Omental fat pad (tissue), 4 donors: ENCODE results near the gene EEF1G. TPM values are rescaled to one million over a fixed set of nuclear protein-coding genes. Genes with fewer than 3 reads are reported as not detected.
A peak's percentile ranks its signal among the peaks of the same experiment; 100 is the strongest.

Source experiments
- ATAC-seq: fragments of 150-250 bp; one replicate; pipeline ENCODE4 v1.9.1; 2016; ENCODE audit warnings: mild to moderate bottlenecking, moderate library complexity; ENCODE audit not compliant: low FRiP score
- DNase-seq: peaks from one replicate; pipeline ENCODE4 v3.0.0-alpha.2; 2019; ENCODE audit warnings: low spot score
- CTCF ChIP-seq, 3 donors: fragments of 450-650 bp; IDR thresholded peaks; one replicate each; pipeline ENCODE4 v1.5.1; 2016 to 2017; ENCODE audit warnings: antibody characterized with exemption in 3 of 3, mild to moderate bottlenecking in 3 of 3, moderate library complexity in 2 of 3
- small RNA-seq: library from RNA; depleted of rRNA; stranded (forward); fragments of <200 nt; gene quantifications from one replicate; pipeline ENCODE3, GENCODE V24; 2016
- total RNA-seq, 4 donors: library from RNA; depleted of rRNA; stranded (reverse); fragments of >200 nt; gene quantifications; one replicate each; pipeline ENCODE4 v1.1.0, GENCODE V29; 2016

Gene EEF1G
- total RNA-seq, 4 donors from 2014 or later, result 1,194 to 1,561 (median 1,267) TPM

GRCh38 chr11:62516736-62517371 lies 56.8 kb downstream of the EEF1G start:
- ATAC-seq (no peak), DNase-seq (no peak)
- TF ChIP-seq CTCF (IDR thresholded peaks at IDR 0.05), result no peak

- TF ChIP-seq CTCF (IDR thresholded peaks at IDR 0.05), result no peak
- DNase-seq, result no peak
- peak; percentile 9 for ATAC-seq
Observed at GRCh38 chr11:62514151-62514550, 59.5 kb downstream of the EEF1G start.

- no peak for TF ChIP-seq CTCF (IDR thresholded peaks at IDR 0.05)
- no peak for DNase-seq
- no peak for ATAC-seq
Observed at GRCh38 chr11:62513626-62514025, 60.1 kb downstream of the EEF1G start.

- DNase-seq (no peak), ATAC-seq (no peak)
- TF ChIP-seq CTCF (IDR thresholded peaks at IDR 0.05), result no peak
Observed at GRCh38 chr11:62512961-62513360, 60.7 kb downstream of the EEF1G start.

Small RNA genes lying within 50 kb of the gene (small RNA-seq; reads per million reads assigned to genes)
- not detected for gene AP001458.1
- not detected for gene EEF1G
- gene MIR6747, result not detected

Other genes with a start within 250 kb of the EEF1G start
- gene ASRGL1, start 236.4 kb downstream of the EEF1G start, total RNA-seq, result 10 to 100 TPM in 3 of 4 donors, 1 to 10 TPM in 1; 7.1 to 57.9 (median 31.3) TPM
- gene SCGB1A1, start 154.9 kb downstream of the EEF1G start, total RNA-seq, result not detected
- 1,000 to 10,000 TPM in 3 of 4 donors, 100 to 1,000 TPM in 1; 874 to 1,336 (median 1,047) TPM for gene AHNAK, start 27.1 kb downstream of the EEF1G start, total RNA-seq
- gene TUT1, start 17.6 kb upstream of the EEF1G start, total RNA-seq, result 10 to 100 TPM in 3 of 4 donors, 1 to 10 TPM in 1; 7.9 to 11.0 (median 10.5) TPM
- 100 to 1,000 TPM in 2 of 4 donors, 10 to 100 TPM in 2; 77.1 to 172 (median 89.6) TPM for gene MTA2, start 28.0 kb upstream of the EEF1G start, total RNA-seq
- 10 to 100 TPM; 40.7 to 68.6 (median 52.0) TPM for gene EML3, start 38.9 kb upstream of the EEF1G start, total RNA-seq
- gene ROM1, start 39.4 kb upstream of the EEF1G start, total RNA-seq, result 10 to 100 TPM in 3 of 4 donors, 1 to 10 TPM in 1; 7.9 to 12.7 (median 11.4) TPM
- 10 to 100 TPM; 18.8 to 40.7 (median 23.2) TPM for gene B3GAT3, start 48.1 kb upstream of the EEF1G start, total RNA-seq
- gene GANAB, start 72.7 kb upstream of the EEF1G start, total RNA-seq, result 100 to 1,000 TPM; 108 to 166 (median 128) TPM
- 10 to 100 TPM; 11.9 to 27.7 (median 17.2) TPM for gene INTS5, start 79.4 kb upstream of the EEF1G start, total RNA-seq
- gene C11orf98, start 91.3 kb upstream of the EEF1G start, total RNA-seq, result 10 to 100 TPM; 18.3 to 42.9 (median 33.3) TPM
- gene CSKMT, start 91.4 kb upstream of the EEF1G start, total RNA-seq, result 10 to 100 TPM in 1 of 4 donors, 1 to 10 TPM in 3; 2.8 to 18.4 (median 7.0) TPM
- gene UQCC3, start 97.8 kb upstream of the EEF1G start, total RNA-seq, result 1 to 10 TPM; 7.3 to 9.9 (median 8.2) TPM
- gene LBHD1, start 98.4 kb upstream of the EEF1G start, total RNA-seq, result 1 to 10 TPM; 3.0 to 6.8 (median 5.7) TPM
- gene UBXN1, start 105.2 kb upstream of the EEF1G start, total RNA-seq, result 100 to 1,000 TPM; 135 to 196 (median 167) TPM
- gene LRRN4CL, start 115.6 kb upstream of the EEF1G start, total RNA-seq, result 10 to 100 TPM; 30.9 to 49.3 (median 44.5) TPM
- gene BSCL2, start 133.5 kb upstream of the EEF1G start, total RNA-seq, result 10 to 100 TPM; 37.1 to 51.2 (median 48.2) TPM
- gene GNG3, start 133.8 kb upstream of the EEF1G start, total RNA-seq, result not detected
- gene HNRNPUL2, start 153.6 kb upstream of the EEF1G start, total RNA-seq, result 10 to 100 TPM; 10.7 to 42.6 (median 25.2) TPM
- 10 to 100 TPM; 13.8 to 24.4 (median 19.0) TPM for gene TTC9C, start 154.6 kb upstream of the EEF1G start, total RNA-seq
- gene ZBTB3, start 180.3 kb upstream of the EEF1G start, total RNA-seq, result 1 to 10 TPM; 5.3 to 7.3 (median 5.8) TPM
- gene POLR2G, start 187.7 kb upstream of the EEF1G start, total RNA-seq, result 10 to 100 TPM; 37.9 to 57.9 (median 50.5) TPM
- gene TAF6L, start 197.5 kb upstream of the EEF1G start, total RNA-seq, result 10 to 100 TPM; 11.7 to 20.3 (median 14.9) TPM
- gene TMEM179B, start 213.5 kb upstream of the EEF1G start, total RNA-seq, result 10 to 100 TPM; 36.4 to 69.7 (median 57.1) TPM
- gene TMEM223, start 218.1 kb upstream of the EEF1G start, total RNA-seq, result 10 to 100 TPM; 20.8 to 45.1 (median 30.3) TPM
- 100 to 1,000 TPM in 1 of 4 donors, 10 to 100 TPM in 3; 51.9 to 101 (median 78.3) TPM for gene NXF1, start 231.5 kb upstream of the EEF1G start, total RNA-seq